Measurements from ENCODE around the gene TMEM69. TPM values are rescaled to one million over a fixed set of nuclear protein-coding genes. Genes with fewer than 3 reads are reported as not detected.
A peak's percentile ranks its signal among the peaks of the same experiment; 100 is the strongest.

Gene TMEM69
- 42.7 TPM for polyA plus RNA-seq
- long read RNA-seq, donor 1, transcript TMEM69-201 (3 exons, 2,439 nt), result major isoform, 10 of 13 reads
- long read RNA-seq, donor 1, partial matches to known transcripts, result 0 of 13 reads
- long read RNA-seq, donor 1, other reads (novel, unspliced or antisense), result 0 of 13 reads
- long read RNA-seq, donor 2, transcript TMEM69-201 (3 exons, 2,439 nt), result major isoform, 14 of 18 reads
- long read RNA-seq, donor 2, partial matches to known transcripts, result 0 of 18 reads
- long read RNA-seq, donor 2, other reads (novel, unspliced or antisense), result 0 of 18 reads
- long read RNA-seq, donor 3, result 0 reads
- long read RNA-seq, donor 4, partial matches to known transcripts, result 0 of 2 reads
- long read RNA-seq, donor 4, other reads (novel, unspliced or antisense), result 0 of 2 reads
- long read RNA-seq, donor 5, transcript TMEM69-201 (3 exons, 2,439 nt), result major isoform, 5 of 6 reads
- long read RNA-seq, donor 5, partial matches to known transcripts, result 0 of 6 reads
- long read RNA-seq, donor 5, other reads (novel, unspliced or antisense), result 0 of 6 reads
- long read RNA-seq, donor 6, transcript TMEM69-201 (3 exons, 2,439 nt), result major isoform, 19 of 24 reads
- long read RNA-seq, donor 6, partial matches to known transcripts, result 5 of 24 reads
- long read RNA-seq, donor 6, other reads (novel, unspliced or antisense), result 0 of 24 reads
- long read RNA-seq, donor 7, transcript TMEM69-201 (3 exons, 2,439 nt), result major isoform, 11 of 14 reads
- long read RNA-seq, donor 7, partial matches to known transcripts, result 0 of 14 reads
- long read RNA-seq, donor 7, other reads (novel, unspliced or antisense), result 0 of 14 reads
- long read RNA-seq, donor 8, transcript TMEM69-202 (2 exons, 722 nt), result minor isoform, 6 of 36 reads
- long read RNA-seq, donor 8, transcript TMEM69-201 (3 exons, 2,439 nt), result major isoform, 30 of 36 reads
- long read RNA-seq, donor 8, partial matches to known transcripts, result 0 of 36 reads
- long read RNA-seq, donor 8, other reads (novel, unspliced or antisense), result 0 of 36 reads
- long read RNA-seq, donor 9, transcript TMEM69-202 (2 exons, 722 nt), result minor isoform, 6 of 27 reads
- long read RNA-seq, donor 9, transcript TMEM69-201 (3 exons, 2,439 nt), result major isoform, 21 of 27 reads
- long read RNA-seq, donor 9, partial matches to known transcripts, result 0 of 27 reads
- long read RNA-seq, donor 9, other reads (novel, unspliced or antisense), result 0 of 27 reads
- long read RNA-seq, donor 10, transcript TMEM69-201 (3 exons, 2,439 nt), result major isoform, 19 of 24 reads
- long read RNA-seq, donor 10, transcript TMEM69-202 (2 exons, 722 nt), result minor isoform, 5 of 24 reads
- long read RNA-seq, donor 10, partial matches to known transcripts, result 0 of 24 reads
- long read RNA-seq, donor 10, other reads (novel, unspliced or antisense), result 0 of 24 reads
- long read RNA-seq, donor 11, transcript TMEM69-201 (3 exons, 2,439 nt), result major isoform, 16 of 17 reads
- long read RNA-seq, donor 11, partial matches to known transcripts, result 0 of 17 reads
- long read RNA-seq, donor 11, other reads (novel, unspliced or antisense), result 0 of 17 reads

GRCh38 chr1:45687754-45688740, at the start of gene TMEM69:
Gene TMEM69 (plus strand): TSS chr1:45688181. CDS start chr1:45691069, 2,888 bp downstream.
- DNase-seq, result peak; percentile 80 to 95
- peaks cover 10% of the 10 kb centered on the region for H3K36me3 ChIP-seq (ENCODE audit: control insufficient read depth, insufficient read depth, low read length)
- H3K4me1 ChIP-seq (ENCODE audit: control insufficient read depth, insufficient read depth, low read length), result peaks cover 11% of the 10 kb centered on the region
- H3K9me3 ChIP-seq (ENCODE audit: control insufficient read depth, low read depth, low read length), result no peaks in the 10 kb centered on the region
- no CpG with 5 or more reads among the region's 24 CpGs for WGBS (ENCODE audit: insufficient coverage, low lambda C conversion rate)
- peak within 1 kb of the TSS; percentile 82 for H3K4me3 ChIP-seq (ENCODE audit: low read length)
- peak within 1 kb of the TSS; percentile 98 for H3K27ac ChIP-seq (ENCODE audit: low read length)
- no peaks in the 10 kb centered on the region for H3K27me3 ChIP-seq (ENCODE audit: control insufficient read depth, insufficient read depth, low read length)

GRCh38 chr1:45640293-45640692, 47.7 kb upstream of the TMEM69 start:
- no CpG with 5 or more reads among the region's 1 CpG for WGBS (ENCODE audit: insufficient coverage, low lambda C conversion rate)

GRCh38 chr1:45643321-45643720, 44.7 kb upstream of the TMEM69 start:
- Histone ChIP-seq H3K9me3 (ENCODE audit: control insufficient read depth, low read depth, low read length) (no peaks in the 10 kb centered on the region), H3K4me1 (ENCODE audit: control insufficient read depth, insufficient read depth, low read length) (peaks cover 24% of the 10 kb centered on the region), H3K36me3 (ENCODE audit: control insufficient read depth, insufficient read depth, low read length) (peaks cover 53% of the 10 kb centered on the region), H3K27ac (ENCODE audit: low read length) (peak overlapping the region; percentile 78), H3K4me3 (ENCODE audit: low read length) (no peak overlapping the region), H3K27me3 (ENCODE audit: control insufficient read depth, insufficient read depth, low read length) (no peaks in the 10 kb centered on the region)
- 14% methylated on average over 1 of the region's 5 CpGs for WGBS (ENCODE audit: insufficient coverage, low lambda C conversion rate)
- DNase-seq, result peak; percentile 57 to 78

More at GRCh38 chr1:45640293-45640692, 47.7 kb upstream of the TMEM69 start:
- no peaks in the 10 kb centered on the region for H3K27me3 ChIP-seq (ENCODE audit: control insufficient read depth, insufficient read depth, low read length)
- H3K9me3 ChIP-seq (ENCODE audit: control insufficient read depth, low read depth, low read length), result no peaks in the 10 kb centered on the region
- peaks cover 62% of the 10 kb centered on the region for H3K36me3 ChIP-seq (ENCODE audit: control insufficient read depth, insufficient read depth, low read length)
- DNase-seq, result no peak
- no peak overlapping the region for H3K4me3 ChIP-seq (ENCODE audit: low read length)
- peaks cover 24% of the 10 kb centered on the region for H3K4me1 ChIP-seq (ENCODE audit: control insufficient read depth, insufficient read depth, low read length)
- H3K27ac ChIP-seq (ENCODE audit: low read length), result no peak overlapping the region

- Histone ChIP-seq H3K9me3 (ENCODE audit: control insufficient read depth, low read depth, low read length) (no peaks in the 10 kb centered on the region), H3K27me3 (ENCODE audit: control insufficient read depth, insufficient read depth, low read length) (no peaks in the 10 kb centered on the region), H3K4me3 (ENCODE audit: low read length) (no peak overlapping the region), H3K27ac (ENCODE audit: low read length) (peak overlapping the region; percentile 78), H3K4me1 (ENCODE audit: control insufficient read depth, insufficient read depth, low read length) (peaks cover 24% of the 10 kb centered on the region), H3K36me3 (ENCODE audit: control insufficient read depth, insufficient read depth, low read length) (peaks cover 51% of the 10 kb centered on the region)
- peak; percentile 58 to 88 for DNase-seq
Observed at GRCh38 chr1:45643978-45644377, 44.0 kb upstream of the TMEM69 start.

- Histone ChIP-seq H3K9me3 (ENCODE audit: control insufficient read depth, low read depth, low read length) (no peaks in the 10 kb centered on the region), H3K36me3 (ENCODE audit: control insufficient read depth, insufficient read depth, low read length) (peaks cover 44% of the 10 kb centered on the region), H3K4me1 (ENCODE audit: control insufficient read depth, insufficient read depth, low read length) (peaks cover 24% of the 10 kb centered on the region), H3K27ac (ENCODE audit: low read length) (peak overlapping the region; percentile 78), H3K4me3 (ENCODE audit: low read length) (no peak overlapping the region), H3K27me3 (ENCODE audit: control insufficient read depth, insufficient read depth, low read length) (no peaks in the 10 kb centered on the region)
- DNase-seq, result no peak
- 73% methylated on average over 2 of the region's 2 CpGs for WGBS (ENCODE audit: insufficient coverage, low lambda C conversion rate)
Observed at GRCh38 chr1:45644661-45645060, 43.3 kb upstream of the TMEM69 start.

- H3K4me3 ChIP-seq (ENCODE audit: low read length), result no peak overlapping the region
- peaks cover 21% of the 10 kb centered on the region for H3K4me1 ChIP-seq (ENCODE audit: control insufficient read depth, insufficient read depth, low read length)
- DNase-seq, result peak in 1 of 2 donors; percentile 6
- H3K27me3 ChIP-seq (ENCODE audit: control insufficient read depth, insufficient read depth, low read length), result no peaks in the 10 kb centered on the region
- H3K36me3 ChIP-seq (ENCODE audit: control insufficient read depth, insufficient read depth, low read length), result peaks cover 35% of the 10 kb centered on the region
- H3K27ac ChIP-seq (ENCODE audit: low read length), result no peak overlapping the region
- WGBS (ENCODE audit: insufficient coverage, low lambda C conversion rate), result 81% methylated on average over 3 of the region's 9 CpGs
- H3K9me3 ChIP-seq (ENCODE audit: control insufficient read depth, low read depth, low read length), result no peaks in the 10 kb centered on the region
Observed at GRCh38 chr1:45647248-45648021, 40.5 kb upstream of the TMEM69 start.

- H3K27me3 ChIP-seq (ENCODE audit: control insufficient read depth, insufficient read depth, low read length), result no peaks in the 10 kb centered on the region
- H3K9me3 ChIP-seq (ENCODE audit: control insufficient read depth, low read depth, low read length), result no peaks in the 10 kb centered on the region
- no peak overlapping the region for H3K4me3 ChIP-seq (ENCODE audit: low read length)
- WGBS (ENCODE audit: insufficient coverage, low lambda C conversion rate), result 89% methylated on average over 4 of the region's 12 CpGs
- no peak overlapping the region for H3K27ac ChIP-seq (ENCODE audit: low read length)
- DNase-seq, result no peak
- H3K36me3 ChIP-seq (ENCODE audit: control insufficient read depth, insufficient read depth, low read length), result peaks cover 75% of the 10 kb centered on the region
- peaks cover 19% of the 10 kb centered on the region for H3K4me1 ChIP-seq (ENCODE audit: control insufficient read depth, insufficient read depth, low read length)
Observed at GRCh38 chr1:45654540-45655280, 33.3 kb upstream of the TMEM69 start.

GRCh38 chr1:45656573-45657226, 31.3 kb upstream of the TMEM69 start:
- no peaks in the 10 kb centered on the region for H3K27me3 ChIP-seq (ENCODE audit: control insufficient read depth, insufficient read depth, low read length)
- peaks cover 68% of the 10 kb centered on the region for H3K36me3 ChIP-seq (ENCODE audit: control insufficient read depth, insufficient read depth, low read length)
- whole genome bisulfite sequencing (ENCODE audit: insufficient coverage, low lambda C conversion rate), result 93% methylated on average over 2 of the region's 3 CpGs
- H3K4me1 ChIP-seq (ENCODE audit: control insufficient read depth, insufficient read depth, low read length), result peaks cover 19% of the 10 kb centered on the region
- no peak for DNase-seq
- H3K9me3 ChIP-seq (ENCODE audit: control insufficient read depth, low read depth, low read length), result no peaks in the 10 kb centered on the region
- H3K27ac ChIP-seq (ENCODE audit: low read length), result no peak overlapping the region
- H3K4me3 ChIP-seq (ENCODE audit: low read length), result no peak overlapping the region
